ENCODE data around the gene FASN. TPM values are rescaled to one million over a fixed set of nuclear protein-coding genes. Genes with fewer than 3 reads are reported as not detected.
A peak's percentile ranks its signal among the peaks of the same experiment; 100 is the strongest.

The FASN gene
- total RNA-seq, 1 donor from 2014 or later = 439 TPM

- no peak for DNase-seq
- no peaks in the 10 kb centered on the region for H3K36me3 Mint-ChIP-seq (ENCODE audit: unreplicated experiment)
- peak overlapping the region; percentile 87 for H3K4me3 Mint-ChIP-seq (ENCODE audit: unreplicated experiment)
- peaks cover 6% of the 10 kb centered on the region for H3K9me3 Mint-ChIP-seq (ENCODE audit: unreplicated experiment)
- TF ChIP-seq CTCF (IDR thresholded peaks at IDR 0.05; ENCODE audit: partially characterized antibody, unreplicated experiment) = no peak
- peaks cover 3% of the 10 kb centered on the region for H3K4me1 Mint-ChIP-seq (ENCODE audit: low read depth, unreplicated experiment)
- no peak overlapping the region for H3K27ac Mint-ChIP-seq (ENCODE audit: unreplicated experiment)
- peaks cover 5% of the 10 kb centered on the region for H3K27me3 Mint-ChIP-seq (ENCODE audit: unreplicated experiment)
These were observed 2.9 kb downstream of the FASN start for GRCh38 chr17:82094931-82095776.

- TF ChIP-seq CTCF (IDR thresholded peaks at IDR 0.05; ENCODE audit: partially characterized antibody, unreplicated experiment) = no peak
- Mint-ChIP-seq H3K27ac (ENCODE audit: unreplicated experiment) (no peak overlapping the region), H3K27me3 (ENCODE audit: unreplicated experiment) (no peaks in the 10 kb centered on the region), H3K4me1 (ENCODE audit: low read depth, unreplicated experiment) (peaks cover 3% of the 10 kb centered on the region), H3K4me3 (ENCODE audit: unreplicated experiment) (no peak overlapping the region), H3K36me3 (ENCODE audit: unreplicated experiment) (no peaks in the 10 kb centered on the region), H3K9me3 (ENCODE audit: unreplicated experiment) (no peaks in the 10 kb centered on the region)
- DNase-seq = no peak
These were observed 4.9 kb downstream of the FASN start for GRCh38 chr17:82092995-82093751.

- Mint-ChIP-seq H3K27ac (ENCODE audit: unreplicated experiment) (no peak overlapping the region), H3K9me3 (ENCODE audit: unreplicated experiment) (no peaks in the 10 kb centered on the region), H3K4me3 (ENCODE audit: unreplicated experiment) (no peak overlapping the region), H3K4me1 (ENCODE audit: low read depth, unreplicated experiment) (peaks cover 3% of the 10 kb centered on the region), H3K36me3 (ENCODE audit: unreplicated experiment) (no peaks in the 10 kb centered on the region), H3K27me3 (ENCODE audit: unreplicated experiment) (no peaks in the 10 kb centered on the region)
- peak; percentile 12 for DNase-seq
- no peak for TF ChIP-seq CTCF (IDR thresholded peaks at IDR 0.05; ENCODE audit: partially characterized antibody, unreplicated experiment)
These were observed 5.4 kb downstream of the FASN start for GRCh38 chr17:82092628-82092994.

- no peaks in the 10 kb centered on the region for H3K36me3 Mint-ChIP-seq (ENCODE audit: unreplicated experiment)
- DNase-seq = peak; percentile 9
- no peaks in the 10 kb centered on the region for H3K9me3 Mint-ChIP-seq (ENCODE audit: unreplicated experiment)
- peaks cover 3% of the 10 kb centered on the region for H3K4me1 Mint-ChIP-seq (ENCODE audit: low read depth, unreplicated experiment)
- TF ChIP-seq CTCF (IDR thresholded peaks at IDR 0.05; ENCODE audit: partially characterized antibody, unreplicated experiment) = no peak
- H3K4me3 Mint-ChIP-seq (ENCODE audit: unreplicated experiment) = no peak overlapping the region
- no peak overlapping the region for H3K27ac Mint-ChIP-seq (ENCODE audit: unreplicated experiment)
- no peaks in the 10 kb centered on the region for H3K27me3 Mint-ChIP-seq (ENCODE audit: unreplicated experiment)
These were observed 5.9 kb downstream of the FASN start for GRCh38 chr17:82092094-82092586.
